Limb (tissue), 2 donors: ENCODE results near the gene CCDC149.

Experiments
- DNase-seq, 2 donors: peaks; one replicate each; pipeline ENCODE4 v3.0.0-alpha.2; 2016; ENCODE audit errors: extremely low spot score in 2 of 2

Gene CCDC149

GRCh38 chr4:24843096-24843495 is 69.7 kb downstream of the CCDC149 start:
- no peak for DNase-seq

GRCh38 chr4:24842356-24842755 is 70.5 kb downstream of the CCDC149 start:
- no peak for DNase-seq

GRCh38 chr4:24840826-24841543 is 71.9 kb downstream of the CCDC149 start:
- no peak for DNase-seq

GRCh38 chr4:24840362-24840761 is 72.5 kb downstream of the CCDC149 start:
- no peak for DNase-seq

- DNase-seq: no peak
Measured at GRCh38 chr4:24837781-24838180, 75.1 kb downstream of the CCDC149 start.

GRCh38 chr4:24837336-24837735 is 75.5 kb downstream of the CCDC149 start:
- no peak for DNase-seq

- DNase-seq: no peak
Measured at GRCh38 chr4:24836661-24837242, 76.1 kb downstream of the CCDC149 start.

GRCh38 chr4:24835696-24836095 is 77.1 kb downstream of the CCDC149 start:
- DNase-seq: no peak

GRCh38 chr4:24831637-24832036 is 81.2 kb downstream of the CCDC149 start:
- no peak for DNase-seq

- DNase-seq: no peak
Measured at GRCh38 chr4:24824720-24825119, 88.1 kb downstream of the CCDC149 start.

GRCh38 chr4:24820541-24820940 is 92.3 kb downstream of the CCDC149 start:
- no peak for DNase-seq

- no peak for DNase-seq
Measured at GRCh38 chr4:24816797-24817196, 96.0 kb downstream of the CCDC149 start.

GRCh38 chr4:24813732-24814131 is 99.1 kb downstream of the CCDC149 start:
- no peak for DNase-seq

GRCh38 chr4:24810871-24811631 is 101.8 kb downstream of the CCDC149 start:
- no peak for DNase-seq

GRCh38 chr4:24809815-24810405 is 102.9 kb downstream of the CCDC149 start:
- DNase-seq: no peak

GRCh38 chr4:24809376-24809775 is 103.5 kb downstream of the CCDC149 start:
- no peak for DNase-seq

- no peak for DNase-seq
Measured at GRCh38 chr4:24808955-24809354, 103.9 kb downstream of the CCDC149 start.

GRCh38 chr4:24808261-24808660 is 104.6 kb downstream of the CCDC149 start:
- no peak for DNase-seq

- no peak for DNase-seq
Measured at GRCh38 chr4:24807611-24808010, 105.2 kb downstream of the CCDC149 start.

GRCh38 chr4:24806206-24806990 is 106.4 kb downstream of the CCDC149 start:
- DNase-seq: no peak

GRCh38 chr4:24805566-24805965 is 107.3 kb downstream of the CCDC149 start:
- no peak for DNase-seq
